ENCODE results near the gene IPO7.

The IPO7 gene

DNA sequence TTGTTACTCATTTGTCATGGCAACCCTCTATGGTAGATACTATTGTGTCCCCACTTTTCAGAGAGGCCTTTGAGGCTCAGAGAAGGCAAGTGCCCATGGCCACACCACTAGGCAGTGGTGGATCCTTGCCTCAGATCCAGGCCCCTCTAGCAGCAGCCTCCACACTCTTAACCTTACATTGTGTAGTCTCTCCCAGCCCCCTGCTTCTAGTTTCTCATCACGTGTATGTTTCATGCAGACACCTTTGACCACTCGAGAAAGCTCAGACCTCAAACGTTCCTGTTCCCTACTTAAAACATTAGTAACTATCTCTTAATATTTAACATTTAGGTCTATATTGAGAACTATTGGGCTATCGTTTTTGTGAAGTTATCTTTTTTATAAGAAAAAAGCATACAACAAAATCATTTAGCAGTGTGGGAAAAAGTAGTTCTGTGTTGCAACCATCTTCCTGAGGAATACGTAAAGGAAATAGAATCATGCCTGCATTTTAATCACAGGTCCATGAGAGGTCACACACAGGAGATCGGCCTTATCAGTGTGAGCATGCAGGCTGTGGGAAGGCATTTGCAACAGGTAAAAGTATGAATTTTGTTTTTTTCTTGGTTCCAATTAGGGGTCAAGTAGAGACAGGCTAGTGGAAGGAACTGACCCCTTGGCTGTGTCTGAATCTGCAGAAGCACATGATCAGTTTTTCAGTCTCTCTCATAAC is 111.5 kb downstream of the IPO7 start:
- DNase-seq: no peak
